Measurements from ENCODE around the gene EGFR. TPM values are rescaled to one million over a fixed set of nuclear protein-coding genes. Genes with fewer than 3 reads are reported as not detected.
A peak's percentile ranks its signal among the peaks of the same experiment; 100 is the strongest.

Gene EGFR
- total RNA-seq, 1 donor from 2014 or later: 78.3 TPM

DNA sequence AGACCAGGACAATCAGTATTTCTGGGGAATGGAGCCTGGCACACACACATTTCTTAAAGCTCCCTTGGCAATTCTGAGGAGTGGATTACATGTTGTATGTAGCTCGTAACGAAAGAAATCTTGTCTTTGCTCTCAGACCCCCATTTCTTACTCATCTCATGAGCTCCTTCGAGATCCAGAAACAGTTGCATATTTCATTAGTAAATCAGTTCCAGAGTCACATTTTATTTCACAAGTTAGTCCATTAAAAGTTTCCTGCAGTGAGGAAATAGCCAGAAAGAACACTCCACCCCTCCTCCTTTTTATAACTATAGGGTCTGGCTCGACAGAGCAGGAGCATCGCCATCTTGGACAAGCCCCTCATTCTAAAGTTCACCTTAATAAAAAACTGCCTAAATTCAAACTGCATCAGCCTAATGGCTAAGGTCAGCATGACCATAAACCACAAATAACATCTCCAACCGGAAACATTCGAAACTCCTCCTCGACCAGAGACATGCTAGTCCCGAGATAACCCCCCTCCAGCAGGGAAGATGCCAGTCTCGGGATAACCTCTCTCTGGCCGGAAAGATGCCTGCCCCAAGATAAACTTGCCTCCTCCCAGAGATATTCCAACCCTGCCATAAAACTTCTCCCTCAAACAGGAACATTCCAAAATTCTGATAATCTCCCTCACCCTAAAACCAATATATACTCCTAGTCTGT is 7.4 kb downstream of the EGFR start:
- no peak for ATAC-seq
- Histone ChIP-seq H3K27me3 (no peaks in the 10 kb centered on the region), H3K36me3 (no peaks in the 10 kb centered on the region)

DNA sequence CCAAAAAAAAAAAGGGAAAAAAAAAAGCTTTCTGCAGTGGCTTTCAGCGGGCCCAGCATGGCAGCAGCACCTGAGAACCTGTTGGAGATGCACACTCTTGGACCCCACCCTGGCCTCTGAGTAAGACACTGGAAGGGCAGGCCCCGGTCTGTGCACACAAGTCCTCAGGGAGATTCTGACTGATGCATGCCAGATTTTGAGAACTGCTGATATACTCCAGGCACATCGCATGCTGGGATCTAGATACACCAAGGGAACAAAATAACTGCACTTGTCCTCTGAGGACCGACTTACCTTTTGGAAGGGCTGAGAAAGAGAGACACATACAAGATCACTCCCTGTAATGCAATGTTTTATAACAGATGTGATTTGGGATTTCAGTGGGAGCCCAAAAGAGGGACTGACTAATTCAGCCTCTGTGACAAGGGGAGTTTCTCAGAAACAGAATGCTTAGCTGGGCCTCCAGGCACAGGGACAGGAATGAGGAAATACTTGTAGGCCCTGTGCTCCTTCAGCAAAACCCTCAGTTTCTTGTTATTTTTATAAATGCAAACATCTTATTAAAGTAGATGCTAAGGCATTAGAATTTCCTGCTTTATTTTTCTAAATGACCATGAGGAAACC is 8.2 kb downstream of the EGFR start:
- no peak overlapping the region for H3K4me3 ChIP-seq
- no peaks in the 10 kb centered on the region for H3K27me3 ChIP-seq
- intact Hi-C loops (cut with DNase I): no loop called here
- H3K4me1 ChIP-seq: peaks cover 29% of the 10 kb centered on the region
- H3K27ac ChIP-seq: peak overlapping the region; percentile 58
- no peak for DNase-seq
- H3K36me3 ChIP-seq: no peaks in the 10 kb centered on the region
- H3K9me3 ChIP-seq: no peaks in the 10 kb centered on the region
- TF ChIP-seq, protein P1, sequence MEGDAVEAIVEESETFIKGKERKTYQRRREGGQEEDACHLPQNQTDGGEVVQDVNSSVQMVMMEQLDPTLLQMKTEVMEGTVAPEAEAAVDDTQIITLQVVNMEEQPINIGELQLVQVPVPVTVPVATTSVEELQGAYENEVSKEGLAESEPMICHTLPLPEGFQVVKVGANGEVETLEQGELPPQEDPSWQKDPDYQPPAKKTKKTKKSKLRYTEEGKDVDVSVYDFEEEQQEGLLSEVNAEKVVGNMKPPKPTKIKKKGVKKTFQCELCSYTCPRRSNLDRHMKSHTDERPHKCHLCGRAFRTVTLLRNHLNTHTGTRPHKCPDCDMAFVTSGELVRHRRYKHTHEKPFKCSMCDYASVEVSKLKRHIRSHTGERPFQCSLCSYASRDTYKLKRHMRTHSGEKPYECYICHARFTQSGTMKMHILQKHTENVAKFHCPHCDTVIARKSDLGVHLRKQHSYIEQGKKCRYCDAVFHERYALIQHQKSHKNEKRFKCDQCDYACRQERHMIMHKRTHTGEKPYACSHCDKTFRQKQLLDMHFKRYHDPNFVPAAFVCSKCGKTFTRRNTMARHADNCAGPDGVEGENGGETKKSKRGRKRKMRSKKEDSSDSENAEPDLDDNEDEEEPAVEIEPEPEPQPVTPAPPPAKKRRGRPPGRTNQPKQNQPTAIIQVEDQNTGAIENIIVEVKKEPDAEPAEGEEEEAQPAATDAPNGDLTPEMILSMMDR (IDR thresholded peaks at IDR 0.05): no peak
- peak; percentile 86 for ATAC-seq

More for the DNA sequence above, 7.4 kb downstream of the EGFR start:
- H3K27ac ChIP-seq: peak overlapping the region; percentile 58
- no peak overlapping the region for H3K4me3 ChIP-seq
- TF ChIP-seq, protein P1 (IDR thresholded peaks at IDR 0.05): no peak
- intact Hi-C loops (cut with DNase I): no loop called here
- peaks cover 34% of the 10 kb centered on the region for H3K4me1 ChIP-seq
- no peaks in the 10 kb centered on the region for H3K9me3 ChIP-seq
- no peak for DNase-seq

DNA sequence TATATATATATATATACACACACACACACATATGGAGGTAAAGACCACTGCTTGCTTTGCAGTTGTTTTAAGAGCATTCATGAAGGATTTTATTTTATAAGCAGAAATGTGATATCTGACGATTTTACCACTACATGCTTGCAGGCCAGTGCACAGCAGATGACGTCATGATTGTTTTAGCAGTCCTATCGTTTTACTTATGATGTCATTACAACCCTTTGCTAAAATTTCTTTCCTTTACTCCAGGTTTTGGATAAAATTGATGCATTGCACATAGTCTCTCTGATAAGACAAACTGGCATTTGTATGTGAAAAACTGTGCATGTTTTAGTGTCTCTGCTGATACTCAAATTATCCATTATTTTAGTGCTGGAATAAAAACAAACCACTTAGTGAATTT is 9.2 kb downstream of the EGFR start:
- TF ChIP-seq, protein P1 (IDR thresholded peaks at IDR 0.05): no peak
- peaks cover 24% of the 10 kb centered on the region for H3K4me1 ChIP-seq
- H3K27me3 ChIP-seq: no peaks in the 10 kb centered on the region
- no peak overlapping the region for H3K4me3 ChIP-seq
- no peaks in the 10 kb centered on the region for H3K9me3 ChIP-seq
- no peaks in the 10 kb centered on the region for H3K36me3 ChIP-seq
- intact Hi-C loops (cut with DNase I): no loop called here
- no peak overlapping the region for H3K27ac ChIP-seq
- DNase-seq: no peak
- no peak for ATAC-seq

DNA sequence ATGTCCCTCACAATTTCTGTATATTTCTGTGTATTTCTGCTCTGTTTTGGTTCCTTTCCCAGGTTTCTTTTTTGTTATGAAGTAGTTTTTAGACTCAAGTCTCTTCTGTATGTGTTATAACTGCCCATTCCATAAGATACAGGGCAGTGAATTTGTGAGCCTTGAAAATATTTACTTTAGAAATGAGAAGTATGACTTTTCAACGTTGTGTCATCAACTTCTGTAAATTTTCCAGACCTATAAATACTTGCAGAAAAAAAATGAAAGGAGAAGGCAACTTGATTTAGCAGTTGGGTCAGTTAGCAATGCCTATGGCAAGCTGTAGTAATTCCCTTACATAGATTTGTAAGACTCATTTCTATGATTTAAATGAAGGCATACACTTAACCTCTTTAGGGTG is 11.5 kb downstream of the EGFR start:
- Histone ChIP-seq H3K36me3 (no peaks in the 10 kb centered on the region), H3K27ac (no peak overlapping the region), H3K9me3 (no peaks in the 10 kb centered on the region), H3K4me3 (no peak overlapping the region), H3K4me1 (peaks cover 30% of the 10 kb centered on the region), H3K27me3 (no peaks in the 10 kb centered on the region)
- intact Hi-C loops (cut with DNase I): no loop called here
- ATAC-seq (no peak), DNase-seq (no peak)
- TF ChIP-seq, protein P1 (IDR thresholded peaks at IDR 0.05): no peak

DNA sequence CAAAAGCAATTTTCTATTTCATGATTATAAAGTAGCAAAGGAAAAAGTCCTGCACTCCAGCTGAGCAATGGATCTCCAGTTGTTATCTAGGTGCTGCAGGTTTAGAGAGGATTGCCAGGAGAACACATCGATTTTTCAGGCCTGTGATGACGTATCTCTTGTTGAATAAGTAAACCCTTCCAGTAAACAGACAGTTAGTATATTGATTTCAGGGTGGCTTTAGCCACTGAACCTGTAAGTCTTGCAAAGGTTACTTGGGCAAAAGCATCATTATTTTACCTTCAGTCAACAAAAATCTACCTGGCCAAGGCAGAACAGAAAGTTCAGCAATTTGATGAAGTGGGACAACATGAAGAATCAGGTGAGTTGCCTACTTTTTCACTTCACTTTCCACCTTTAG is 12.3 kb downstream of the EGFR start:
- no peak overlapping the region for H3K27ac ChIP-seq
- no peaks in the 10 kb centered on the region for H3K36me3 ChIP-seq
- peaks cover 28% of the 10 kb centered on the region for H3K4me1 ChIP-seq
- DNase-seq (no peak), ATAC-seq (no peak)
- intact Hi-C loops (cut with DNase I): no loop called here
- TF ChIP-seq, protein P1 (IDR thresholded peaks at IDR 0.05): no peak
- no peaks in the 10 kb centered on the region for H3K9me3 ChIP-seq
- H3K27me3 ChIP-seq: no peaks in the 10 kb centered on the region
- H3K4me3 ChIP-seq: no peak overlapping the region
